ENCODE data around the gene ACBD6.

The ACBD6 gene

DNA sequence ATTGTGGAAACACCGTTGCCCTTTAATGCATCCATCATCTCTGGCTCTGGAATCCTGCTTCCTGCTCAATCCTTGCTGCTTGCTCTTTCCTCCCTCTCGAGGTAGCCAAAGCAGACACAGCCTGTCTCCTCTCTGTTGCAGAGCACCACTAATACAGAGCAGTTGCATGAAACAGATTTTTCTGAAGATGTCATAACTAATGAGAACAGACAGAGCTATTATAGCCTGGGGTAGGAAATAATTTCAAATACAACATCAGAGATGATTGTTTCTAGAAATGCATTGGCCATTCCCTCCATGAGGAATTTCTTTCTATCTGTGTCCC lies 23.3 kb upstream of the ACBD6 start:
- DNase-seq (ENCODE audit: low read depth) = no peak
- TF ChIP-seq, protein P1, sequence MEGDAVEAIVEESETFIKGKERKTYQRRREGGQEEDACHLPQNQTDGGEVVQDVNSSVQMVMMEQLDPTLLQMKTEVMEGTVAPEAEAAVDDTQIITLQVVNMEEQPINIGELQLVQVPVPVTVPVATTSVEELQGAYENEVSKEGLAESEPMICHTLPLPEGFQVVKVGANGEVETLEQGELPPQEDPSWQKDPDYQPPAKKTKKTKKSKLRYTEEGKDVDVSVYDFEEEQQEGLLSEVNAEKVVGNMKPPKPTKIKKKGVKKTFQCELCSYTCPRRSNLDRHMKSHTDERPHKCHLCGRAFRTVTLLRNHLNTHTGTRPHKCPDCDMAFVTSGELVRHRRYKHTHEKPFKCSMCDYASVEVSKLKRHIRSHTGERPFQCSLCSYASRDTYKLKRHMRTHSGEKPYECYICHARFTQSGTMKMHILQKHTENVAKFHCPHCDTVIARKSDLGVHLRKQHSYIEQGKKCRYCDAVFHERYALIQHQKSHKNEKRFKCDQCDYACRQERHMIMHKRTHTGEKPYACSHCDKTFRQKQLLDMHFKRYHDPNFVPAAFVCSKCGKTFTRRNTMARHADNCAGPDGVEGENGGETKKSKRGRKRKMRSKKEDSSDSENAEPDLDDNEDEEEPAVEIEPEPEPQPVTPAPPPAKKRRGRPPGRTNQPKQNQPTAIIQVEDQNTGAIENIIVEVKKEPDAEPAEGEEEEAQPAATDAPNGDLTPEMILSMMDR (IDR thresholded peaks at IDR 0.05; ENCODE audit: low read depth, low read length, missing control alignments) = no peak
- no peak overlapping the region for H3K4me3 ChIP-seq (ENCODE audit: low read depth, low read length)

DNA sequence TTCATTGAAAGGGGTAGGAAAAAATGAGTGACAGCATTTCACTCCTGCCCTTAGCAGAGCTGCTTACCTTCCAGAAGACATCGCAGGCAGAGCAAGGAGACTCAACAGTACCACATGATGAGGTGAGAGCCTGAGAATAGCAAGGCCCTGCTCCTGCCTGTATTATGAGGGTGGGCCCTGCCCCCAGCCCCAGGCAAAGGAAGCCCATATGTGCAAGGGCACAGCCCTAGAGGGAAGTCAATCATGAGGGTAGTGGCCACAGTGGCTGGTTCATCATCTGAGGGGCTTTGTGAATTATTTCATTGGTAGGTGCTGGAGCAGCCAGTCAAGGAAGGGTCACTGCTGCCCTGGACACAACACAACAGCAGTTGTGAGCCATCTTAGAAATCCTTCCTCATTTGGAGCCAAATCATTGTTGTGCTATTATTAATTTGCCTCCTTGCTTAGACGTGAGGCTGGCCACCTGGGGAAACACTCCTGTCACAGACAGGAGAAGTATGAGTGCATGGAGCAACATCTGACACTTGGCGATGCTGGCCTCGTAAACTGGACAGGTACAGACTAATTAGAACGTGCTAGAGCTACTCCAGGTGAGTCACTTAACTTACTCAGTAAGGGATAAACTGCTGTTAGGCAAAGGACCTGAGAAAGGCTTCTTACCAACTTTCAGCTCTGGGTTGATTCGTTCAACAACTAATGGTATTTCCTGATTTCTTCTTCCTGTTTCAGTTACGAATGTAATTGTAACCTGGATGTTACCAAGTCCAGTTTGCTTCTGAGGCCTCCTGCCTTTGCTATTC lies 22.7 kb upstream of the ACBD6 start:
- DNase-seq (ENCODE audit: low read depth) = no peak
- TF ChIP-seq, protein P1 (IDR thresholded peaks at IDR 0.05; ENCODE audit: low read depth, low read length, missing control alignments) = no peak
- no peak overlapping the region for H3K4me3 ChIP-seq (ENCODE audit: low read depth, low read length)

DNA sequence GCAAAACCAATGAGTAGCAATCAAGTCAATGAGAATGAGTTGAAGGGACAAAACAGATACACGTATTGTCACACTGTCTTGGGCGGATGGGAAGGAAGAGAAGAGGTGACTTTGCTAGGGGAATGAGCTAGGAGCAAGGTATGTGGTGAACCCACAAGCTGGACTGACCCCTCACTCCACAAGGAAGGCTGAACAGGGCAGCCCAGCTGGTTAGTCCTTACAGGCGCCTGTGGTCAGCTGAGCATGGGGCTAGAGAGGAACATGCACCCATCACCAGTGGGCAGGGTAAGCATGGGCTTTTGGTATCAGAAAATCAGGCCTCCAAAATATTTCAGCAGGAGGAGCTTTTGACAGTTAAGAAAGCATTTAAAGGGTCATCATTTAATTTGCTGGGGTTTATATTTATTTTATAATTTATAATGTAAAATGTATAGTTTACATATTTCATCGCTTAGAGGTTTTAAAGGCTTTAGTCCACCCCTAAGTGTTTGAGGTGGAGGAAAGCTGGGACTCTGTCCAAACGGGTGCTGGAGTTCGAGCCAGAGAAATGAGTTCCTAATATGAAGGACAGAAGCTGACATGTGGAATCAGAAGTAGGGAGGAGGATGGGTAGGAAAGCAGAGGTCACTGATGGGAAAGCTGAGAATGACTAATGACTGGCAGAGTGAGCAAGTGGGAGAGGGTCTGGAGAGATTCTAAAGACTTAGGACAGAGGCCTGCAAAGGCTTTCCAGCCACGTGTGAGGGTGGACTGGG lies 22.0 kb upstream of the ACBD6 start:
- no peak for DNase-seq (ENCODE audit: low read depth)
- TF ChIP-seq, protein P1 (IDR thresholded peaks at IDR 0.05; ENCODE audit: low read depth, low read length, missing control alignments) = no peak
- no peak overlapping the region for H3K4me3 ChIP-seq (ENCODE audit: low read depth, low read length)

DNA sequence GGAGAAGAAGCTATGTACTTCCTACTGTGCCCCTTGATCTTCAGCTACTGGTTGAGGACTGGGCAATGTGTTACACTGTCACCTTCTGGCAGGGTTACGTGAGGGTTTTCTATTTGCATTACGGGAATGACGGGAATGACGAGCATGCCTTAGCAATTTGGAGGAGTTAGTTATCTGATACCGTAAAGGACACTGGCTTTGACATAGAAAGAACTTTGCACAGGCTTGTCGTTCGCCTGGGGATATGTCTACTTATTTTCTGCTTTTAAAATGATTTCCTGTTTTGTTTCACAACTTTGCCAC lies 19.8 kb upstream of the ACBD6 start:
- TF ChIP-seq, protein P1 (IDR thresholded peaks at IDR 0.05; ENCODE audit: low read depth, low read length, missing control alignments) = no peak
- DNase-seq (ENCODE audit: low read depth) = no peak
- no peak overlapping the region for H3K4me3 ChIP-seq (ENCODE audit: low read depth, low read length)

DNA sequence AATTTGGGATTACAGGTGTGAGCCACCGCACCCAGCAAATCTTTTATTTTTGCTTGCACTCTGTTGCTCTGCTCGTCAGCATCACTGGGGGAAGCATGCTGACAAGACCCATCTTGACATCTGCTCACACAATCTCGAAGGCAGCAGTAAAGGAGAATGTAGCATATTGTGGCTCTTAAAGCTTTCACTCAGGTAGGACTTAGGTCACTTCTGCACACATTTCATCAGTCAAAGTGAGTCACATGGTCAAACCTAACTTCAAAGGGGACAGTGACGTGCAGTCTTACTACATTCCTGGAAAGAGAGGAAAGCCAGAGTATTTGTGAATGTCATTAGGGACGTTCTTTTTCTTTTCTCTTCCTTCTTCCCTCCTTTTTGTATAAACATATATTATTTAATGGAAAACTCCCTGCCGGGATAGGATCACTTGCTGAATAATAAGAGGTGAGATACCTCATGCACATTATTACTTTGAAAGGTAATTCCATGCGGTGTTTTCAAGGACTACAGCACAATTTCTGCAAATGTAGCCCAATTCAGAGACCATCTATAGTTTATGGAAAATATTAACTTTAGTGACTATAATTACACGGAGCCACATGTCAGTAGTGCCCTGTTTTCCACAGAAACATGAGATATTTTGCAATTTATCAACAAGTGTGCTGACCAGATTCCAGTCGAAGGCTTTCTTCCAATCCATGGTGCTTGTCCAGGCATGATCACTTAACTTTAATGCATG lies 19.3 kb upstream of the ACBD6 start:
- no peak for DNase-seq (ENCODE audit: low read depth)
- H3K4me3 ChIP-seq (ENCODE audit: low read depth, low read length) = no peak overlapping the region
- TF ChIP-seq, protein P1 (IDR thresholded peaks at IDR 0.05; ENCODE audit: low read depth, low read length, missing control alignments) = no peak

DNA sequence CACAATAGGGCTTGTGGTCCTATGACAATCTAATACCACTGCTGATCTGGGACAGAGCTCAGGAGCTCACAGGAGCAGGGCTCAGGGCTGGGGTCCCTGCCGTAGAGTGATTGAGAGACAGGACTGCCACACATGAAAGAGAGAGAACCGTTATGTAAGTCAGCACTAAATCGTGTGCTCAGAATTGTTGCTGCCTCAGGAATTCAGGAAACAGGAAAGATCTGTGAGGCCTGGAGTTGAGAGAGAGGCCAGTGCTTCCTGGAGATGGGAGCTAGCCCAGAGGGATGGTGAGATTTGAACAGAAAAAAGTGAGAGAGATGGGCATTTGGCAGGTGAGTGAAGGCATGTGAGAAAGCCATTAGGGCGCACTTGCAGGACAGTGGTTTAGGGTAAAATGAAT lies 17.5 kb upstream of the ACBD6 start:
- DNase-seq (ENCODE audit: low read depth) = no peak
- TF ChIP-seq, protein P1 (IDR thresholded peaks at IDR 0.05; ENCODE audit: low read depth, low read length, missing control alignments) = no peak
- H3K4me3 ChIP-seq (ENCODE audit: low read depth, low read length) = no peak overlapping the region
